ENCODE data around the gene KRTAP4-16.
"Not testable (repeated sequence)": the region's sequence is repeated elsewhere in the genome, so short reads cannot be mapped to it uniquely, and the experiment has no call there.

- TF ChIP-seq POLR2AphosphoS5, POLR2A (IDR thresholded peaks at IDR 0.05; ENCODE audit: low read depth, low read length): not testable (repeated sequence)
Observed at GRCh38 chr17:41123292-41123990, 21.4 kb upstream of the KRTAP4-16 start.

Data from GM12892 (cell line).